Pancreas (tissue), 10 donors: ENCODE results near the gene CAB39L. TPM values are rescaled to one million over a fixed set of nuclear protein-coding genes. Genes with fewer than 3 reads are reported as not detected.

Source experiments
- ATAC-seq, 4 donors: fragments of 200-7000 bp; cut with Tn5 transposase; one replicate each; pipeline versions ENCODE4 v1.8.0 to v1.9.1; 2020; ENCODE audit warnings: mild to moderate bottlenecking in 4 of 4, moderate library complexity in 4 of 4
- DNase-seq, 6 donors: peaks; one replicate each; pipeline ENCODE4 v3.0.0-alpha.2; 2020
- FAIRE-seq: peaks from 2 replicates; lab custom pipeline; 2012; peaks lifted over from hg19 to GRCh38; lab: Jason Lieb, UNC
- H3K27ac ChIP-seq, 4 donors: fragments of 200-600 bp; sonication (generic); 1 replicate in 3 of 4; 2 replicates in 1 of 4; pipeline versions ENCODE4 v1.5.0 to v1.8.0; 2020
- H3K27me3 ChIP-seq, 4 donors: fragments of 200-600 bp; one replicate each; pipeline ENCODE4 v1.8.0; 2021
- H3K36me3 ChIP-seq, 3 donors: fragments of 200-600 bp; sonication (generic) in 1 of 3; one replicate each; pipeline versions ENCODE4 v1.5.0 to v1.8.0; 2020 to 2021
- H3K4me1 ChIP-seq, 3 donors: fragments of 200-600 bp; one replicate each; pipeline ENCODE4 v1.8.0; 2021
- H3K4me3 ChIP-seq, 4 donors: fragments of 200-600 bp; sonication (generic) in 2 of 4; one replicate each; pipeline versions ENCODE4 v1.5.0 to v1.8.0; 2020 to 2021
- H3K9me3 ChIP-seq, 4 donors: fragments of 200-600 bp; one replicate each; pipeline ENCODE4 v1.8.0; 2021
- WGBS, 2 donors: extraction: QIAGEN DNeasy Blood & Tissue Kit; methylation state at CpG; one replicate each; pipeline ENCODE4 v1.1.7; 2013; 5-methylcytosine and 5-hydroxymethylcytosine counted together
- intact Hi-C, 3 donors: fragments of 100-400 bp; cut with DNase I; formaldehyde crosslinking; loops; one replicate each; pipeline versions ENCODE4 v1.11.1 to v1.14.2; 2022
- polyA plus RNA-seq, 2 donors: library from polyadenylated mRNA; stranded (reverse); fragments of 200-250 nt; gene quantifications; one replicate each; pipeline ENCODE4 v1.2.3, GENCODE V29; 2013
- total RNA-seq, 6 donors: library from RNA; stranded (reverse); fragmentation: NEBNext Ultra II Directional in 4 of 6; extraction: Animal tissue kit (Norgen Biotek cat#: 25700) in 4 of 6; gene quantifications; one replicate each; pipeline versions ENCODE4 v1.2.1 to v1.2.4, GENCODE V29; 2021 to 2023
- TF ChIP-seq, protein P1 (sequence below), 4 donors: fragments of 200-600 bp; sonication (generic) in 3 of 4; IDR thresholded peaks; one replicate each; pipeline versions ENCODE4 v1.5.0 to v1.8.0; 2021; ENCODE audit warnings: antibody characterized with exemption in 4 of 4
- donor health status: healthy with polysubstance abuse.
- donor health status: DM: no; HTN: no; CAD: no; lungs with moderate emphysema.
- donor health status: DM: no; HTN: no; CAD: no.
- donor health status: control.
- donor health status: control.
- donor health status: Bipolar disorder and iron deficiency.
- donor health status: DM: yes; HTN: yes; CAD: no.
- donor health status: DM: no; HTN: no; CAD: no.
- donor health status: DM: no; HTN: no; CAD: no.
- donor health status: DM: yes; HTN: yes; CAD: no.

The CAB39L gene
- total and polyA plus RNA-seq, 8 donors: 2.7 to 8.4 (median 5.0) TPM

DNA sequence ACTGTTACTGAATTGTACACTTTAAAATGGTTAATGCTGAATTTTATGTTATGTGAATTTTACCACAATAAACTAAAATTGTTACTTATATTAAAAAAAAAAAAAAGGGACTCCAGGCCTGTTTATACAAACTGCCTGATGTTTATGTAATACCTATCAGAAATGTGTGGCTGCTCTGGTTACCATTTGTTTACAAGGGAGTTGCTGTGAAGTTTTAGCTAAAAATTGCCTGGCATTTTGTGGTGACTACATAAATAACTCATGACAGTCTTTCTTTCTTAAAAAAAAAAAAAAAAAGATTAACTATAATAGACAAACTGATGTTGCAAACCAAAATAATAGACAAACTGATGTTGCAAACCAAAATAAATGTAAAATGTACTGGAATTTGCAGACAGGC is 124.3 kb downstream of the CAB39L start:
- no peak for DNase-seq
- FAIRE-seq: no peak
- Histone ChIP-seq H3K4me3 (no peak overlapping the region), H3K36me3 (no peaks in the 10 kb centered on the region), H3K4me1 (no peaks in the 10 kb centered on the region), H3K9me3 (no peaks in the 10 kb centered on the region), H3K27ac (no peak overlapping the region), H3K27me3 (no peaks in the 10 kb centered on the region)
- intact Hi-C loops: no loop called here
- TF ChIP-seq, protein P1, sequence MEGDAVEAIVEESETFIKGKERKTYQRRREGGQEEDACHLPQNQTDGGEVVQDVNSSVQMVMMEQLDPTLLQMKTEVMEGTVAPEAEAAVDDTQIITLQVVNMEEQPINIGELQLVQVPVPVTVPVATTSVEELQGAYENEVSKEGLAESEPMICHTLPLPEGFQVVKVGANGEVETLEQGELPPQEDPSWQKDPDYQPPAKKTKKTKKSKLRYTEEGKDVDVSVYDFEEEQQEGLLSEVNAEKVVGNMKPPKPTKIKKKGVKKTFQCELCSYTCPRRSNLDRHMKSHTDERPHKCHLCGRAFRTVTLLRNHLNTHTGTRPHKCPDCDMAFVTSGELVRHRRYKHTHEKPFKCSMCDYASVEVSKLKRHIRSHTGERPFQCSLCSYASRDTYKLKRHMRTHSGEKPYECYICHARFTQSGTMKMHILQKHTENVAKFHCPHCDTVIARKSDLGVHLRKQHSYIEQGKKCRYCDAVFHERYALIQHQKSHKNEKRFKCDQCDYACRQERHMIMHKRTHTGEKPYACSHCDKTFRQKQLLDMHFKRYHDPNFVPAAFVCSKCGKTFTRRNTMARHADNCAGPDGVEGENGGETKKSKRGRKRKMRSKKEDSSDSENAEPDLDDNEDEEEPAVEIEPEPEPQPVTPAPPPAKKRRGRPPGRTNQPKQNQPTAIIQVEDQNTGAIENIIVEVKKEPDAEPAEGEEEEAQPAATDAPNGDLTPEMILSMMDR (IDR thresholded peaks at IDR 0.05): no peak
- no peak for ATAC-seq

DNA sequence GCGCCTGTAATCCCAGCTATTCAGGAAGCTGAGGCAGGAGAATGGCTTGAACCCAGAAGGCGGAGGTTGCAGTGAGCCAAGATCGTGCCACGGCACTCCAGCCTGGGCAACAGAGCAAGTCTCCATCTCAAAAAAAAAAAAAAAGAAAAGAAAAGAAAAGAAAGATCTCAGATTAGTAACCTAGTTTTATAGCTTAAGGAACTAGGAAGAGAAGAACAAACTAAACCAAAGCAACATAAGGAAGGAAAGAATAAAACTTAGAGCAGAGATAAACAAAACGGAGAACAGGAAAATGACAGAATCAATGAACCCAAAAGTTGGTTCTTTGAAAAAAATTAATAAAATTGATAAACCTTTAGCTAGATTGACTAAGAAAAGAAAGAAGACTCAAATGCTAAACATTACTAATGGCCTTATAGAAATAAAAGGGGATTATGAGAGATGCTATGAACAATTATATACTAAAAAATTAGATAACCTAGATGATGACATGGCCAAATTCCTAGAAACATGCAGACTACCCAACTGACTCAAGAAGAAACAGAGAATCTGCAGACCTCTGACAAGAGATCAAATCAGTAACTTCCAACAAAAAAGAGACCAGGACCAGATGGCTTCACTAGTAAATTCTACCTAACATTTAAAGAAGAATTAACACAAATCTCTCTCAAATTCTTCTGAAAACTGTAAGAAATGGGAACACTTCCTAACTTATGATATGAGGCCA is 127.9 kb downstream of the CAB39L start:
- no peak for ATAC-seq
- no peaks in the 10 kb centered on the region for H3K36me3 ChIP-seq
- no peak for DNase-seq
- H3K4me3 ChIP-seq: no peak overlapping the region
- no peaks in the 10 kb centered on the region for H3K4me1 ChIP-seq
- no peak for FAIRE-seq
- H3K27me3 ChIP-seq: no peaks in the 10 kb centered on the region
- H3K27ac ChIP-seq: no peak overlapping the region
- no peaks in the 10 kb centered on the region for H3K9me3 ChIP-seq
- TF ChIP-seq, protein P1 (IDR thresholded peaks at IDR 0.05): no peak
- intact Hi-C loops: no loop called here
- WGBS, 2 donors: 94 to 98% methylated on average over 5 of the region's 5 CpGs

DNA sequence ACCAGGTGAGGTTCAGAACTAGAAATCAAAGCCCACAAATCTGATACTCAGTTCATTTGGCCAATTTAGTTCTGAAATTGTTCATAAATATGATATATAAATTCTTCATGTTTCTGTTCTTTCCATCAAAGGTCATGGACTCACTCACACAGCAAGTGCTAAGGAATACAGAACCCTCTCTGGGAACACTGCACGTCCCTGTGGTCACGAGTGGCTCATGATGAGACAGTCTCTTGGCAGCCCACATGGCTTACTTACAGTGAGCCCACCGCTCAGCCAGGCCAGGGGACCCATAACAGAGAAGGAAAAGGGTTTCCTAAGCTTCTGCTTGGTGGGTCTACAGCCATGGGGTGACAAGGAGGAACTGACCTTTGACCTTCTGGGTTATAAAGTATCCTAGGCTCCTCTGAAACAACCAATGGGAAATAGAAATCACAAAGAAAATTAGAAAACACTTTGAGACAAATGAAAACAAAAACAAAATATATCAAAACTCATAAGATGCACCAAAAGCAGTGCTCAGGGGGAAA is 128.8 kb downstream of the CAB39L start:
- FAIRE-seq: no peak
- WGBS, 2 donors: 93 to 99% methylated on average over 3 of the region's 3 CpGs
- TF ChIP-seq, protein P1 (IDR thresholded peaks at IDR 0.05): no peak
- H3K4me1 ChIP-seq: no peaks in the 10 kb centered on the region
- H3K4me3 ChIP-seq: no peak overlapping the region
- no peaks in the 10 kb centered on the region for H3K36me3 ChIP-seq
- H3K9me3 ChIP-seq: no peaks in the 10 kb centered on the region
- intact Hi-C loops: no loop called here
- no peak overlapping the region for H3K27ac ChIP-seq
- DNase-seq: no peak
- no peak for ATAC-seq
- no peaks in the 10 kb centered on the region for H3K27me3 ChIP-seq

DNA sequence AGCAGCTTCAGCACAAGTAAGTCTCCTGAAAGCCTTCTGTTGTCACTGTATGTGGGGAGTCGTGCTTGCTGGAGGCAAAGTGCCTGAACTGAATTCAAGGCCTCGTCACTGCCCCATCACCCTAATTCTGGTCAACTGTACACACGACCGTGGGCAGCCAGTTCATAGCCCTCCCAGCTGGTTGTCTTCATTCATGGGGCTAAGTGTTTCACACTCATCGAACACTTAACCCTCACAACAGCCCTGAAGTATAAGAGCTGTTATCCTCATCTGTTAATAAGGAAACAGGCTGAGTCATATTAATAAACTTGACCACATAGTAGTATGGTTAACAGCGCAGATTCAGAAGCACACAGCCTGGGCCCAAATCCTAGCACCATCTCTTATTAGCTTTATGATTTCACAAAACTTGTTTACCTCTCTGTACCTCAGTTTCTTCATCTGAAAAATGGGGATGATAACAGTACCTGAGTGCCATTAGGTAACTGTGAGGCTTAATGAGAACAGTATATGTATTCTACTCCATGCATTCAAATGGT is 129.5 kb downstream of the CAB39L start:
- intact Hi-C loops: no loop called here
- DNase-seq: no peak
- H3K4me1 ChIP-seq: peaks cover under 1 to 1% (median 1%) of the 10 kb centered on the region in 3 donors
- TF ChIP-seq, protein P1 (IDR thresholded peaks at IDR 0.05): no peak
- no peaks in the 10 kb centered on the region for H3K36me3 ChIP-seq
- WGBS, 2 donors: 81 to 86% methylated on average over 6 of the region's 6 CpGs
- peak overlapping the region in 2 of 4 donors; percentile 40 to 41 for H3K27ac ChIP-seq
- no peaks in the 10 kb centered on the region for H3K9me3 ChIP-seq
- no peak for FAIRE-seq
- H3K4me3 ChIP-seq: no peak overlapping the region
- ATAC-seq: peak in 2 of 4 donors; percentile 15 to 37
- H3K27me3 ChIP-seq: no peaks in the 10 kb centered on the region

DNA sequence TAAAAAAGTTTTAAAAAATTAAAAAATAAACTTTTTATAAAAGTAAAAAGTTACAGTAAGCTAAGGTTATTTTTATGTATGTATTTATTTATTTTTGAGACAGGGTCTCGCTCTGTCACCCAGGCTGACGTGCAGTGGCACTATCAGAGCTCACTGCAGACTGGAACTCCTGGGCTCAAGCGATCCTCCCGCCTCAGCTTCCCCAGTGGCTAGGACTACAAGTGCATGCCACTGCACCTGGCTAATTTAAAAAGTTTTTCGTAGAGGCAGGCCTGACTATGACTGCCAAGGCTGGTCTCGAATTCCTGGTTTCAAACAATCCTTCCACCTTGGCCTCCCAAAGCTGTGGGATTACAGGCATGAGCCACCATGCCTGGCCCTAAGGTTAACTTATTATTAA is 132.0 kb downstream of the CAB39L start:
- no peaks in the 10 kb centered on the region for H3K9me3 ChIP-seq
- no peaks in the 10 kb centered on the region for H3K36me3 ChIP-seq
- H3K4me3 ChIP-seq: no peak overlapping the region
- ATAC-seq: no peak
- no peak for FAIRE-seq
- H3K4me1 ChIP-seq: peaks cover 17 to 22% (median 20%) of the 10 kb centered on the region in 3 donors
- 94 to 96% methylated on average over 6 of the region's 6 CpGs for WGBS, 2 donors
- TF ChIP-seq, protein P1 (IDR thresholded peaks at IDR 0.05): no peak
- intact Hi-C loops: no loop called here
- no peaks in the 10 kb centered on the region for H3K27me3 ChIP-seq
- H3K27ac ChIP-seq: no peak overlapping the region
- no peak for DNase-seq
